Measurements from ENCODE around the gene C11orf42.

Gene C11orf42

DNA sequence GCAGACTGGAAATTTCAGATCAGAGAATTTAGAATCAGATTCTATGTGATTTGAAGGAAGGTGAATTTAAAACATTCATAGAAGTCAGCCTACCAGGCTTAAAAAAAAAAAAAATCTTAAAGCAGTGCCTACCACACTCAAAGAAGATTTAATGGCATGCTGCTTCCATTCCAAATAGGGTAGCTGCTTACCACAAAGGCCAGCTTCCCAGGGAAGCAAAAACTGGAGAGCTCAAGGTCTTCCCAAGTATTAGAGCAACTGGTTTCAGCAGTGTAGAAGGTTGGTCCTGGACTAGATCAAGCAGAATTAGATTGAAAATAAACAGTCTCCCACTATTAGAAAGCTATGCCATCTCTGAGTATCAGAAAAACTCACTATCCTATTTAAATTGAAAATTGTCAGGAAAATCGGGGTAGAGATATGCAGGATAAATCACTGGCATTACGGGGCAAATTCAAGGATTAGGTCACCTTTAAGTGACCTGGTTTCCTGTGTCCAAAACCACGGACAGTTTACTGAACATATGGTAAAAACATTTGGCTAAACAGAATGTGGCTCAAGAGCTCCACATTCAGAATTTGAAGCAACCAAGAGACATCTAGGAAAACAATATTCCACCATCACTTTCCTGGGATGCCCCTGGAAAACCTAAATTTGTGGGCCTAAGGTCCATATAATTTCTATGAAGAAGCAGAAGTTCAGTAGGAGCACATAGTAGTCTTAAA is 1.3 kb downstream of the C11orf42 start:
- DNase-seq (ENCODE audit: insufficient read length, low spot score) = no peak
- no peak for FAIRE-seq
- TF ChIP-seq, protein P1, sequence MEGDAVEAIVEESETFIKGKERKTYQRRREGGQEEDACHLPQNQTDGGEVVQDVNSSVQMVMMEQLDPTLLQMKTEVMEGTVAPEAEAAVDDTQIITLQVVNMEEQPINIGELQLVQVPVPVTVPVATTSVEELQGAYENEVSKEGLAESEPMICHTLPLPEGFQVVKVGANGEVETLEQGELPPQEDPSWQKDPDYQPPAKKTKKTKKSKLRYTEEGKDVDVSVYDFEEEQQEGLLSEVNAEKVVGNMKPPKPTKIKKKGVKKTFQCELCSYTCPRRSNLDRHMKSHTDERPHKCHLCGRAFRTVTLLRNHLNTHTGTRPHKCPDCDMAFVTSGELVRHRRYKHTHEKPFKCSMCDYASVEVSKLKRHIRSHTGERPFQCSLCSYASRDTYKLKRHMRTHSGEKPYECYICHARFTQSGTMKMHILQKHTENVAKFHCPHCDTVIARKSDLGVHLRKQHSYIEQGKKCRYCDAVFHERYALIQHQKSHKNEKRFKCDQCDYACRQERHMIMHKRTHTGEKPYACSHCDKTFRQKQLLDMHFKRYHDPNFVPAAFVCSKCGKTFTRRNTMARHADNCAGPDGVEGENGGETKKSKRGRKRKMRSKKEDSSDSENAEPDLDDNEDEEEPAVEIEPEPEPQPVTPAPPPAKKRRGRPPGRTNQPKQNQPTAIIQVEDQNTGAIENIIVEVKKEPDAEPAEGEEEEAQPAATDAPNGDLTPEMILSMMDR (IDR thresholded peaks at IDR 0.05; ENCODE audit: insufficient read depth, missing control alignments) = no peak

DNA sequence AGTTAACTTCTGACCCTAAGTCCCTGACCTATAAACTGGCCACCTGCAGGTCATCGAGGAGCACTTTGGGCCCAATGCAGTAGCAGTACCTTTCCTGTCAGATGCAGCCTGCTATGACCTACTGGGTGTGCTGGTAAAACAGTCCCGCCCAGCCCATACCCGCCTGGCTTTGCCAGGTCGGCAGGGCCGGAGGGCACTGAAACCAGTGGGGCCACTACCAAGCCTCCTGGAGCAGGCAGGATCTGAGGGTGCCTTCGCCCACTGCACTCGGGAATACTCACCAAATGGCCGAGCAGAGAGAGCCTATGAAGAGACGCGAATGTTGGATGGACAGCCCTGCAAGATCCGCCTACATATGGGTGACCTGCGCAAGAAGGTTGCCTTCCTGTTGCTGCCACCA is 4.4 kb downstream of the C11orf42 start:
- TF ChIP-seq, protein P1 (IDR thresholded peaks at IDR 0.05; ENCODE audit: insufficient read depth, missing control alignments) = no peak
- DNase-seq (ENCODE audit: insufficient read length, low spot score) (no peak), FAIRE-seq (no peak)

GRCh38 chr11:6210274-6210955 is 5.1 kb downstream of the C11orf42 start:
- DNase-seq (ENCODE audit: insufficient read length, low spot score) (no peak), FAIRE-seq (no peak)
- TF ChIP-seq, protein P1 (IDR thresholded peaks at IDR 0.05; ENCODE audit: insufficient read depth, missing control alignments) = no peak

DNA sequence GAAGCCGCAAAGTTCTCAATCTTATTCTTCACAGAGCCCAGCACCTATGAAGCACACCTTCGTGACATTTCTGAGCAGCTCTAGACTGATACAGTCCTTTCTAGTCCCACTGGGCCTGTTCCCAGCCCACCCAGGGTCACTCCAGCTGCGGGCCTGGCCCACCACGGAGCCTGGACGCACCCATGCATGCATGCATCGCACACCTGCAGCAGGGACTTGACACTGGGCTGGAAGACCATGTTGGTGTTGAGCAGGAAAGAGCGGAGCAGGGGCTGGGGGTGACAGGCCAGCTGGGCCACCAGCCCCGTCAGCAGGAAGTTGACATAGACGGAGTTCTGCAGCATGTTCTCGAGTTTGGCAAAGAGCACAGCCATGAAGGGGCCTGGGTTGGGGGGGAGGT is 9.2 kb downstream of the C11orf42 start:
- TF ChIP-seq, protein P1 (IDR thresholded peaks at IDR 0.05; ENCODE audit: insufficient read depth, missing control alignments) = no peak
- FAIRE-seq (no peak), DNase-seq (ENCODE audit: insufficient read length, low spot score) (no peak)

DNA sequence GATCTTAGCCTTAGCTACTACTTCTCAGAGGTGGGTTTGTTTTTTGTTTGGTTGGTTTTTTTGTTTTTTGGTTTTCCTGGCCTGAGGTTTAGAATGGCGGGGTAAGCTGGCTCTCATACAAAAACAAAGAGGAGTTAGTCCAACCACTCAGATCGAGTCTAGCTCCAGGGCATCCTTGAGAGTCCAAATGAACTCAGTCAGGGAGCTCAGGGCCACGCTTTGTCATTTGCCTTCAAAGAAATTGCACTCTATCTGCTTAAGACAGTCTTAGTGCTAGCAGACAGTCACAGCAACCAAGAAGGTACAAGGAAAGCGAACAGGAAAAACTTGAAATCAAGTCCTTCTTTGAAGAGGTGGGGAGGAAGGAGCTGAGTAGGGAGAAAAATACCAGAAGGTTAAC is 11.1 kb downstream of the C11orf42 start:
- FAIRE-seq = no peak
- no peak for DNase-seq (ENCODE audit: insufficient read length, low spot score)
- TF ChIP-seq, protein P1 (IDR thresholded peaks at IDR 0.05; ENCODE audit: insufficient read depth, missing control alignments) = no peak

DNA sequence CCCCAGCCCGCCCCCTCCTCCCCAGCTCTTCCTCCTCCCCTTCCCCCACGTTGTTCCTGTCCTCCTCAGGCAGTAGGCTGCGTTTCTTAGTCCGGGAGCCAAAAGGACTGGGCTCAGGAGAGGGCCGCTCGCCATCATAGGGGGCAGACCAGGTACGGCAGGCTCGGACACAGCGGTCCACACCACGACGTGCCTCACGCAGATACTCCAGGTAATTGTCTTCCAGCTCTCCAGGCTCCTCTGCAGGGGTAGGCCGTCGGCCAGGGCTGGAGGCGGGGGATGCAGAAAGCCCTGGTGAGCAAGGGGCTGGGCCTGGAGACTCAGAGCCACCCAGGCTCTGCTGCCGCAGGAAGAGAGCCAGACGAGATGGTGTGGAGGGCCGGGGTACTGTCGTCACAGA is 12.4 kb downstream of the C11orf42 start:
- FAIRE-seq (no peak), DNase-seq (ENCODE audit: insufficient read length, low spot score) (no peak)
- TF ChIP-seq, protein P1 (IDR thresholded peaks at IDR 0.05; ENCODE audit: insufficient read depth, missing control alignments) = no peak

- FAIRE-seq = no peak
- no peak for DNase-seq (ENCODE audit: insufficient read length, low spot score)
- TF ChIP-seq, protein P1 (IDR thresholded peaks at IDR 0.05; ENCODE audit: insufficient read depth, missing control alignments) = no peak
These were observed 14.0 kb downstream of the C11orf42 start for GRCh38 chr11:6219359-6219758.

Data from D721Med (cell line).